ENCODE measurements around the gene RAD18.

RAD18 gene

DNA sequence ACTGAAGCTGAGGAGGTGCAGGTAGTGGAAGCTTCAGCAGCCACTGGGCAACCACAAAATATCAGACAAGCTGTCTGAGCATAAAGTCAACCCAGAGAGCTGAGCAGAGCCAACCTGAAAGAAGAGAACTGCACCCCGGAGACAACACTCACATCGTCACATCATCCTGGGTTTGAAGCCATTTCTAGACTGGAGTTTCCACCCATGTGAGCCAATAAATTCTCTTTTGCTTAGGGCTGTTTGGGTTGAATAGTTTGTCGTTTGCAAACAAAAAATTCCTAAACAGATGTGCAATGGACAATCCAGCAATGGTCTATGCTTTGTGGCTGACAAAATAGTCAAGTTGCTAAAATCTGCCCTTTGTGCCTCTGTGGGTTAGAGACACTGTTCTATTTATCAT is 15.3 kb upstream of the RAD18 start:
- TF ChIP-seq FOXP2 (optimal IDR thresholded peaks at IDR 0.05; ENCODE audit: borderline replicate concordance, extremely low read depth, extremely low read length, insufficient read depth) (no peak), TAF1 (IDR thresholded peaks at IDR 0.05; ENCODE audit: borderline replicate concordance, insufficient read depth, low read length) (no peak), POLR2AphosphoS5 (IDR thresholded peaks at IDR 0.05; ENCODE audit: low read depth, low read length) (no peak), SIN3A (IDR thresholded peaks at IDR 0.05; ENCODE audit: borderline replicate concordance, insufficient read depth, low read length) (no peak)
- TF ChIP-seq, protein P1, sequence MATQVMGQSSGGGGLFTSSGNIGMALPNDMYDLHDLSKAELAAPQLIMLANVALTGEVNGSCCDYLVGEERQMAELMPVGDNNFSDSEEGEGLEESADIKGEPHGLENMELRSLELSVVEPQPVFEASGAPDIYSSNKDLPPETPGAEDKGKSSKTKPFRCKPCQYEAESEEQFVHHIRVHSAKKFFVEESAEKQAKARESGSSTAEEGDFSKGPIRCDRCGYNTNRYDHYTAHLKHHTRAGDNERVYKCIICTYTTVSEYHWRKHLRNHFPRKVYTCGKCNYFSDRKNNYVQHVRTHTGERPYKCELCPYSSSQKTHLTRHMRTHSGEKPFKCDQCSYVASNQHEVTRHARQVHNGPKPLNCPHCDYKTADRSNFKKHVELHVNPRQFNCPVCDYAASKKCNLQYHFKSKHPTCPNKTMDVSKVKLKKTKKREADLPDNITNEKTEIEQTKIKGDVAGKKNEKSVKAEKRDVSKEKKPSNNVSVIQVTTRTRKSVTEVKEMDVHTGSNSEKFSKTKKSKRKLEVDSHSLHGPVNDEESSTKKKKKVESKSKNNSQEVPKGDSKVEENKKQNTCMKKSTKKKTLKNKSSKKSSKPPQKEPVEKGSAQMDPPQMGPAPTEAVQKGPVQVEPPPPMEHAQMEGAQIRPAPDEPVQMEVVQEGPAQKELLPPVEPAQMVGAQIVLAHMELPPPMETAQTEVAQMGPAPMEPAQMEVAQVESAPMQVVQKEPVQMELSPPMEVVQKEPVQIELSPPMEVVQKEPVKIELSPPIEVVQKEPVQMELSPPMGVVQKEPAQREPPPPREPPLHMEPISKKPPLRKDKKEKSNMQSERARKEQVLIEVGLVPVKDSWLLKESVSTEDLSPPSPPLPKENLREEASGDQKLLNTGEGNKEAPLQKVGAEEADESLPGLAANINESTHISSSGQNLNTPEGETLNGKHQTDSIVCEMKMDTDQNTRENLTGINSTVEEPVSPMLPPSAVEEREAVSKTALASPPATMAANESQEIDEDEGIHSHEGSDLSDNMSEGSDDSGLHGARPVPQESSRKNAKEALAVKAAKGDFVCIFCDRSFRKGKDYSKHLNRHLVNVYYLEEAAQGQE (IDR thresholded peaks at IDR 0.05; ENCODE audit: insufficient read depth in 1 of 2, low read depth in 2 of 2, low read length in 2 of 2): no peak

GRCh38 chr3:8976540-8977182 is 13.4 kb upstream of the RAD18 start:
- TF ChIP-seq SIN3A (IDR thresholded peaks at IDR 0.05; ENCODE audit: borderline replicate concordance, insufficient read depth, low read length) (no peak), FOXP2 (optimal IDR thresholded peaks at IDR 0.05; ENCODE audit: borderline replicate concordance, extremely low read depth, extremely low read length, insufficient read depth) (no peak), TAF1 (IDR thresholded peaks at IDR 0.05; ENCODE audit: borderline replicate concordance, insufficient read depth, low read length) (no peak)

DNA sequence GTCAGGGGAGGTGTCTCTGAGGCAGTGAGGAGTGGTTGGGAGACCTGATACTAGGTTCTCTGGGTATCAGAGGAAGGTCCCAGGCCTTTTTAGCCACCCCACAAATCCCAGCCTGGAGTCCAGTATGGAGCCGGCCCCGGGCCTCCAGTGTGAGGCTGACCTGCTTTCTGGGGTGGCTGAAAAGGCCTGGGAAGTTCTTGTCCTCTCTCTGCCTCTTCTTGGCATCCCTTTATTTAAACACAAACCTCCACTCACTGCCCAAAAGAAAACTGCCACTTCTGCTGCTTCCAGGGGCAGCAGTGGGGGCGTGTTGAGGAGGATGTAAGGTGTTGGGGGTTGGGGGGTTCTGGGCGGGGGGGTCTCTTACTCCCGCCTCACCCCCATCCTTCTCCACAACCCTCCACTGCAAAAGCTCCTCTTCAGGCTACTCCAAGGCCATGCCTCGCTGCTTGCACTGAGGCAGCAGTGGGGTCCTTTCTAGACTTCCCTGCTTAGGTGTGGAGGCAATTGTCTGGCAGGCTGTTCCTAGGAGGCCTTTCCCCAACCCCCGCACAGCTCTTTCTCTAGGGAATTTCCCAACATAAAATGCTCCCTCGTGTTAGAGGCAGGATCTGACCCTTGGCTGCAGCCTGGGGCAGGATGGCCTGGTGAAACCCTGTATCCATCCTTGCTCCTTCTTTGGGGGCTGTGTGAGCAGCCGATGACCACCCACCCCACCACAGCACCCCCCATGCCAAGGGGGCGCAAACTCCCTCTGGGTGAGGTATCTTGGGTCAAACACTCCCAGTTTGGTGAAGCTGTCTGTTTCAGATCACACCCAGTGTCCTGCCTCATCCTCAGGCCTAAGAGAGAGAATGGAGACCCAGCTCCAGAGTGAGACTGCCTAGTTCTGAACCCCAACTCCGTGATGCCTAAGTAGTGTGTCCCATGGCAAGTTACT is 12.1 kb upstream of the RAD18 start:
- TF ChIP-seq, protein P1 (IDR thresholded peaks at IDR 0.05; ENCODE audit: insufficient read depth in 1 of 2, low read depth in 2 of 2, low read length in 2 of 2): no peak
- TF ChIP-seq SIN3A (IDR thresholded peaks at IDR 0.05; ENCODE audit: borderline replicate concordance, insufficient read depth, low read length): no peak
- no peak for TF ChIP-seq TAF1 (IDR thresholded peaks at IDR 0.05; ENCODE audit: borderline replicate concordance, insufficient read depth, low read length)
- no peak for TF ChIP-seq POLR2AphosphoS5 (IDR thresholded peaks at IDR 0.05; ENCODE audit: low read depth, low read length)
- no peak for TF ChIP-seq FOXP2 (optimal IDR thresholded peaks at IDR 0.05; ENCODE audit: borderline replicate concordance, extremely low read depth, extremely low read length, insufficient read depth)

- no peak for TF ChIP-seq TAF1 (IDR thresholded peaks at IDR 0.05; ENCODE audit: borderline replicate concordance, insufficient read depth, low read length)
- no peak for TF ChIP-seq SIN3A (IDR thresholded peaks at IDR 0.05; ENCODE audit: borderline replicate concordance, insufficient read depth, low read length)
- TF ChIP-seq FOXP2 (optimal IDR thresholded peaks at IDR 0.05; ENCODE audit: borderline replicate concordance, extremely low read depth, extremely low read length, insufficient read depth): no peak
- TF ChIP-seq, protein P1 (IDR thresholded peaks at IDR 0.05; ENCODE audit: insufficient read depth in 1 of 2, low read depth in 2 of 2, low read length in 2 of 2): no peak
Measured at GRCh38 chr3:8974458-8974857, 11.2 kb upstream of the RAD18 start.

DNA sequence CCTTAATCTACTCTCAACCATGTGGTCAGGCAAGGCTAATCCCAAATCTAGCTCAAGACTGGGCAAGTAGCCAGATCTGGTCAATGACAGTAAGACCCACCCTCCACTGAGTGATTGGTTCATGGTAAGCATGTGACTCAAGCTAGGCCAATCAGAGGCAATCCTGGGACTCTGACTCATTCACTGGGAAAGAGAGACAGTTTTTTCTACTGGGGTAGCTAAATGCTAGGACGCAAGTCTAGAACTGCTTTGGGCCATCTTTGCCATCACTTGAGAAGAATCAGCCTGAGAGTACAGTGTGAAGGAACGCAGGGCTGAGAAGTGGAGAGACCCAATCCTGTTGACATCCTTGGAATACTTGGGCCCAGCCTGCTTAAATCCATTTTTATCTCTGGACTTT is 9.4 kb upstream of the RAD18 start:
- TF ChIP-seq POLR2AphosphoS5 (IDR thresholded peaks at IDR 0.05; ENCODE audit: low read depth, low read length) (no peak), FOXP2 (optimal IDR thresholded peaks at IDR 0.05; ENCODE audit: borderline replicate concordance, extremely low read depth, extremely low read length, insufficient read depth) (no peak), TAF1 (IDR thresholded peaks at IDR 0.05; ENCODE audit: borderline replicate concordance, insufficient read depth, low read length) (no peak), SIN3A (IDR thresholded peaks at IDR 0.05; ENCODE audit: borderline replicate concordance, insufficient read depth, low read length) (no peak)
- TF ChIP-seq, protein P1 (IDR thresholded peaks at IDR 0.05; ENCODE audit: insufficient read depth in 1 of 2, low read depth in 2 of 2, low read length in 2 of 2): no peak
